Keratinocyte (primary cell): Measurements from ENCODE around the gene DAPL1. TPM values are rescaled to one million over a fixed set of nuclear protein-coding genes. Genes with fewer than 3 reads are reported as not detected.

ENCODE experiments used
- DNase-seq: peaks from one replicate; pipeline ENCODE4 v3.0.0-alpha.2; 2011; ENCODE audit warnings: low read depth, missing footprints, low spot score
- FAIRE-seq: peaks from 2 replicates; lab custom pipeline; 2011; peaks lifted over from hg19 to GRCh38; lab: Jason Lieb, UNC
- H2AFZ ChIP-seq: 2 replicates; pipeline ENCODE4 v1.6.0; 2012; ENCODE audit warnings: low read length, control low read depth, inconsistent platforms; ENCODE audit not compliant: control insufficient read depth
- H3K27ac ChIP-seq: 2 replicates; pipeline ENCODE4 v1.5.1; 2011; ENCODE audit warnings: low read length; ENCODE audit not compliant: control insufficient read depth, insufficient read depth
- H3K27me3 ChIP-seq: 3 replicates; pipeline ENCODE4 v1.6.0; 2011; ENCODE audit warnings: low read length; ENCODE audit not compliant: control insufficient read depth, insufficient read depth; ENCODE audit errors: extremely low read depth
- H3K36me3 ChIP-seq, 2 experiments: 2 replicates in 1 of 2; 3 replicates in 1 of 2; pipeline ENCODE4 v1.5.1; 2011; ENCODE audit warnings: low read length in 2 of 2, mild to moderate bottlenecking in 1 of 2; ENCODE audit not compliant: control insufficient read depth in 2 of 2, insufficient read depth in 2 of 2; ENCODE audit errors: extremely low read depth in 1 of 2
- H3K4me1 ChIP-seq: 3 replicates; pipeline ENCODE4 v1.5.1; 2011; ENCODE audit warnings: low read length; ENCODE audit not compliant: control insufficient read depth, insufficient read depth; ENCODE audit errors: extremely low read depth
- H3K4me2 ChIP-seq: 3 replicates; pipeline ENCODE4 v1.6.0; 2011; ENCODE audit warnings: low read depth, low read length; ENCODE audit not compliant: control insufficient read depth, insufficient read depth; ENCODE audit errors: extremely low read depth
- H3K4me3 ChIP-seq, 3 experiments: fragments of 200-600 bp in 1 of 3; sonication (generic) in 1 of 3; 2 replicates in 2 of 3; 3 replicates in 1 of 3; pipeline ENCODE4 v1.5.1; 2011 to 2016; ENCODE audit warnings: low read length in 3 of 3, mild to moderate bottlenecking in 3 of 3, control low read depth in 2 of 3, inconsistent platforms in 1 of 3, low read depth in 1 of 3, mixed read lengths in 1 of 3, mixed run types in 1 of 3, moderate library complexity in 1 of 3; ENCODE audit not compliant: control insufficient read depth in 2 of 3, insufficient read depth in 2 of 3; ENCODE audit errors: extremely low read depth in 1 of 3
- H3K79me2 ChIP-seq: 2 replicates; pipeline ENCODE4 v1.6.0; 2012; ENCODE audit warnings: low read length; ENCODE audit not compliant: control insufficient read depth, insufficient read depth
- H3K9ac ChIP-seq: 3 replicates; pipeline ENCODE4 v1.6.0; 2011; ENCODE audit warnings: low read length; ENCODE audit not compliant: control insufficient read depth, insufficient read depth; ENCODE audit errors: extremely low read depth
- H3K9me1 ChIP-seq: 3 replicates; pipeline ENCODE4 v1.6.0; 2011; ENCODE audit warnings: low read length; ENCODE audit not compliant: control insufficient read depth, insufficient read depth; ENCODE audit errors: extremely low read depth
- H3K9me3 ChIP-seq: 2 replicates; pipeline ENCODE4 v1.5.1; 2012; ENCODE audit warnings: low read depth, low read length; ENCODE audit not compliant: control insufficient read depth
- H4K20me1 ChIP-seq: 3 replicates; pipeline ENCODE4 v1.6.0; 2011; ENCODE audit warnings: low read length; ENCODE audit not compliant: control insufficient read depth, insufficient read depth; ENCODE audit errors: extremely low read depth
- EZH2 ChIP-seq: IDR thresholded peaks from one replicate; pipeline ENCODE4 v1.6.1; 2012; ENCODE audit warnings: inconsistent platforms, mild to moderate bottlenecking, low read length, moderate library complexity
- dilution Hi-C: fragments of 300-500 bp; cut with MboI; formaldehyde crosslinking; loops from one replicate; pipeline ENCODE4 v1.7.0; 2020; ENCODE audit warnings: low sequenced_read_pairs; ENCODE audit not compliant: extremely low pct_ligation_motif_present
- polyA plus RNA-seq, 5 experiments: library from polyadenylated mRNA; depleted of rRNA in 3 of 5; stranded (reverse) in 3 of 5; stranded (forward) in 1 of 5; unstranded in 1 of 5; fragments of >200 nt; gene quantifications; 1 replicate in 1 of 5; 2 replicates in 3 of 5; 3 replicates in 1 of 5; pipeline versions ENCODE4 v1.2.1 to v1.2.3, GENCODE V29; 2011 to 2012; ENCODE audit warnings: missing spikeins in 2 of 5, low read depth in 1 of 5, low replicate concordance in 1 of 5
- TF ChIP-seq, protein P1 (sequence below), 3 experiments: IDR thresholded peaks in 1 of 3; conservative IDR thresholded peaks in 1 of 3; optimal IDR thresholded peaks in 1 of 3; 2 replicates in 2 of 3; 3 replicates in 1 of 3; pipeline versions ENCODE3 to v1.5.1; 2011; ENCODE audit warnings: low read length in 3 of 3, mild to moderate bottlenecking in 3 of 3, moderate library complexity in 2 of 3, control low read depth in 1 of 3, inconsistent platforms in 1 of 3; ENCODE audit not compliant: insufficient read depth in 2 of 3; ENCODE audit errors: extremely low read depth in 1 of 3

DAPL1 gene
- polyA plus RNA-seq, 1 donor (not counting 4 experiments of a cell fraction or from before 2014, with no cell fraction given), result 4.8 TPM

DNA sequence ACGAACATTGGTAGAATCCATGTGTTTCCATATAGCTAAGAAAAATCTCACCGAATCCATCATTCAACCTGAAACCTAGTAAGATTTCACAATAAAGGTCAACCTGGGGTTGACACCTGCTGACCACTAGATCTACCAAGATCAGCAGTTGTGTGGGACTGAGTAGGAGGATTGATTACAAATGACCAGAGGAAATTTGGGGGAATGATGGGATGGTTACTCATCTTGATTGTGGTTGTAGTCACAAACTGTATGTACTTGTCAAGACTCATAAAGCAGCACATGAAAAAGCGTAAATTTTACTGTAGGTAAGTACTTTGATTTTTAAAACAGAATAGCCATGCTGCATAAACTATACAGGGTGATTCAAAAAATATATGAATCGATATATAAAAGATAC is 14.7 kb downstream of the DAPL1 start:
- no peak for FAIRE-seq
- dilution Hi-C loops, result no loop called here
- no peak overlapping the region for H3K9ac ChIP-seq
- H2AFZ ChIP-seq, result no peak overlapping the region
- no peak overlapping the region for H3K4me2 ChIP-seq
- H3K9me3 ChIP-seq, result no peaks in the 10 kb centered on the region
- DNase-seq, result no peak
- H3K27ac ChIP-seq, result no peak overlapping the region
- TF ChIP-seq, protein P1, sequence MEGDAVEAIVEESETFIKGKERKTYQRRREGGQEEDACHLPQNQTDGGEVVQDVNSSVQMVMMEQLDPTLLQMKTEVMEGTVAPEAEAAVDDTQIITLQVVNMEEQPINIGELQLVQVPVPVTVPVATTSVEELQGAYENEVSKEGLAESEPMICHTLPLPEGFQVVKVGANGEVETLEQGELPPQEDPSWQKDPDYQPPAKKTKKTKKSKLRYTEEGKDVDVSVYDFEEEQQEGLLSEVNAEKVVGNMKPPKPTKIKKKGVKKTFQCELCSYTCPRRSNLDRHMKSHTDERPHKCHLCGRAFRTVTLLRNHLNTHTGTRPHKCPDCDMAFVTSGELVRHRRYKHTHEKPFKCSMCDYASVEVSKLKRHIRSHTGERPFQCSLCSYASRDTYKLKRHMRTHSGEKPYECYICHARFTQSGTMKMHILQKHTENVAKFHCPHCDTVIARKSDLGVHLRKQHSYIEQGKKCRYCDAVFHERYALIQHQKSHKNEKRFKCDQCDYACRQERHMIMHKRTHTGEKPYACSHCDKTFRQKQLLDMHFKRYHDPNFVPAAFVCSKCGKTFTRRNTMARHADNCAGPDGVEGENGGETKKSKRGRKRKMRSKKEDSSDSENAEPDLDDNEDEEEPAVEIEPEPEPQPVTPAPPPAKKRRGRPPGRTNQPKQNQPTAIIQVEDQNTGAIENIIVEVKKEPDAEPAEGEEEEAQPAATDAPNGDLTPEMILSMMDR (optimal IDR thresholded peaks at IDR 0.05 in 1 of 3, IDR thresholded peaks at IDR 0.05 in 1 of 3, conservative IDR thresholded peaks at IDR 0.05 in 1 of 3; ENCODE audit: extremely low read depth in 1 of 3, insufficient read depth in 2 of 3, low read length in 3 of 3), result no peak
- TF ChIP-seq EZH2, result no peak
- no peaks in the 10 kb centered on the region for H3K79me2 ChIP-seq
- no peak overlapping the region for H3K4me3 ChIP-seq
- no peaks in the 10 kb centered on the region for H4K20me1 ChIP-seq
- no peaks in the 10 kb centered on the region for H3K36me3 ChIP-seq
- no peaks in the 10 kb centered on the region for H3K9me1 ChIP-seq
- no peaks in the 10 kb centered on the region for H3K27me3 ChIP-seq
- H3K4me1 ChIP-seq, result peaks cover 7% of the 10 kb centered on the region

DNA sequence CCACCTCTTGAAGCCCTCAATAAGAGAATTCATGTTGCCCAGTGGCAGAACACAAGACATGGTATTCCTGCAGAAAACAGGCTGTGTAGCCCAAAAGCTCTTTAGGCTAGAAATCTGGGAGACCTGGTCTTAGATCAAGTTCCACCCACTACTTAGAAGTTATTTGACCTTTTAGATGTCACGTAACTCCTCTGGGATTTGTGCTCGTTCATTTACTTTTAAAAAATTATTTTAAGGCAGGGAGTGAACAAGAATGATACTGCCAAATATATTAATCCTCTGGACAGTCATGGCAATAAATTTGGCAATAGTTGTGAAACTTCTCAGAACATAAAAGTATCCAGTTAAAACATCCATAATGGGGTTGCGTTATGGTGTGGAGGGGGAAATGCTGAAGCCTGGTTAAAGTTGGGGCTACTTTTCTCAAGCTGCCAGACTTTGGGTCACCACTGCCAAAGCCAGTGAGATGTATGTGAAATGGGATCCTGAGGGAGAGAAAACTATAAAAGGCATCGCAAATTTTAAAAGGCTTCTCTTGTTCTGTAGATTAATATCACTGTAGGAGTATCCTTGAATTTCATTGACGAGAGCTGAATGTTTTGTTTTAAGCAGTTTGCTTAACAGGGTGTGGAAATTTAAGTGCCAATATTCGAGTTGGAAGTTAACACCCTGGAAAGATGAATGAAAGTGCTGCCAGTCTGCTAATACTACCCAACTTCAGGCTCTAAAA is 15.8 kb downstream of the DAPL1 start:
- dilution Hi-C loops, result no loop called here
- no peaks in the 10 kb centered on the region for H3K9me3 ChIP-seq
- H3K9ac ChIP-seq, result no peak overlapping the region
- no peak overlapping the region for H3K4me3 ChIP-seq
- no peak overlapping the region for H2AFZ ChIP-seq
- TF ChIP-seq EZH2, result no peak
- TF ChIP-seq, protein P1 (optimal IDR thresholded peaks at IDR 0.05 in 1 of 3, IDR thresholded peaks at IDR 0.05 in 1 of 3, conservative IDR thresholded peaks at IDR 0.05 in 1 of 3; ENCODE audit: extremely low read depth in 1 of 3, insufficient read depth in 2 of 3, low read length in 3 of 3), result no peak
- H3K36me3 ChIP-seq, result no peaks in the 10 kb centered on the region
- no peak overlapping the region for H3K27ac ChIP-seq
- H3K27me3 ChIP-seq, result no peaks in the 10 kb centered on the region
- peaks cover 7% of the 10 kb centered on the region for H3K4me1 ChIP-seq
- no peaks in the 10 kb centered on the region for H4K20me1 ChIP-seq
- H3K79me2 ChIP-seq, result no peaks in the 10 kb centered on the region
- FAIRE-seq (no peak), DNase-seq (no peak)
- no peak overlapping the region for H3K4me2 ChIP-seq
- no peaks in the 10 kb centered on the region for H3K9me1 ChIP-seq
